GM13976 (cell line): ENCODE measurements around the gene MSX2.

Source experiments
- DNase-seq: peaks from one replicate; pipeline ENCODE4 v3.0.0; 2012; ENCODE audit warnings: low spot score
- CTCF ChIP-seq: IDR thresholded peaks from 2 replicates; pipeline ENCODE4 v1.5.1; 2012; ENCODE audit warnings: borderline replicate concordance, mild to moderate bottlenecking; ENCODE audit not compliant: insufficient read depth; ENCODE audit errors: extremely low read depth, missing control alignments, control extremely low read depth
- in situ Hi-C: fragments of 300-500 bp; cut with MboI; formaldehyde crosslinking; loops from one replicate; pipeline ENCODE4 v1.12.0; 2022; ENCODE audit warnings: low sequenced_read_pairs, mixed read lengths, inconsistent platforms; ENCODE audit not compliant: unreplicated experiment

MSX2 gene

GRCh38 chr5:174733836-174734235, 9.5 kb downstream of the MSX2 start:
- DNase-seq, result no peak
- TF ChIP-seq CTCF, result no peak
- in situ Hi-C loops, result no loop called here

GRCh38 chr5:174734571-174735497, 10.5 kb downstream of the MSX2 start:
- in situ Hi-C loops, result no loop called here
- DNase-seq, result no peak
- no peak for TF ChIP-seq CTCF

GRCh38 chr5:174735498-174736330, 11.3 kb downstream of the MSX2 start:
- in situ Hi-C loops, result no loop called here
- DNase-seq, result no peak
- no peak for TF ChIP-seq CTCF

- in situ Hi-C loops, result no loop called here
- no peak for DNase-seq
- TF ChIP-seq CTCF, result no peak
Measured at GRCh38 chr5:174736331-174736721, 11.9 kb downstream of the MSX2 start.

- DNase-seq, result no peak
- TF ChIP-seq CTCF, result no peak
- in situ Hi-C loops, result no loop called here
Measured at GRCh38 chr5:174736777-174737176, 12.4 kb downstream of the MSX2 start.

GRCh38 chr5:174737330-174737729, 12.9 kb downstream of the MSX2 start:
- TF ChIP-seq CTCF, result no peak
- in situ Hi-C loops, result no loop called here
- DNase-seq, result no peak
